GM19193 (cell line): ENCODE data around the gene AACS.

Source experiments
- POLR2A ChIP-seq: IDR thresholded peaks from 4 replicates; pipeline ENCODE4 v1.6.1; 2011; ENCODE audit not compliant: insufficient read depth, insufficient read length; ENCODE audit errors: extremely low read depth

The AACS gene, protein sequence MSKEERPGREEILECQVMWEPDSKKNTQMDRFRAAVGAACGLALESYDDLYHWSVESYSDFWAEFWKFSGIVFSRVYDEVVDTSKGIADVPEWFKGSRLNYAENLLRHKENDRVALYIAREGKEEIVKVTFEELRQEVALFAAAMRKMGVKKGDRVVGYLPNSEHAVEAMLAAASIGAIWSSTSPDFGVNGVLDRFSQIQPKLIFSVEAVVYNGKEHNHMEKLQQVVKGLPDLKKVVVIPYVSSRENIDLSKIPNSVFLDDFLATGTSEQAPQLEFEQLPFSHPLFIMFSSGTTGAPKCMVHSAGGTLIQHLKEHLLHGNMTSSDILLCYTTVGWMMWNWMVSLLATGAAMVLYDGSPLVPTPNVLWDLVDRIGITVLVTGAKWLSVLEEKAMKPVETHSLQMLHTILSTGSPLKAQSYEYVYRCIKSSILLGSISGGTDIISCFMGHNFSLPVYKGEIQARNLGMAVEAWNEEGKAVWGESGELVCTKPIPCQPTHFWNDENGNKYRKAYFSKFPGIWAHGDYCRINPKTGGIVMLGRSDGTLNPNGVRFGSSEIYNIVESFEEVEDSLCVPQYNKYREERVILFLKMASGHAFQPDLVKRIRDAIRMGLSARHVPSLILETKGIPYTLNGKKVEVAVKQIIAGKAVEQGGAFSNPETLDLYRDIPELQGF

GRCh38 chr12:125065021-125065918 is at the start of gene AACS:
TSS of gene AACS (plus strand) at chr12:125065435. CDS start at chr12:125065585, 150 bp downstream.
- peak; percentile 69 for TF ChIP-seq POLR2A

- no peak for TF ChIP-seq POLR2A
These were observed 49.4 kb upstream of the AACS start for GRCh38 chr12:125015680-125016310.

DNA sequence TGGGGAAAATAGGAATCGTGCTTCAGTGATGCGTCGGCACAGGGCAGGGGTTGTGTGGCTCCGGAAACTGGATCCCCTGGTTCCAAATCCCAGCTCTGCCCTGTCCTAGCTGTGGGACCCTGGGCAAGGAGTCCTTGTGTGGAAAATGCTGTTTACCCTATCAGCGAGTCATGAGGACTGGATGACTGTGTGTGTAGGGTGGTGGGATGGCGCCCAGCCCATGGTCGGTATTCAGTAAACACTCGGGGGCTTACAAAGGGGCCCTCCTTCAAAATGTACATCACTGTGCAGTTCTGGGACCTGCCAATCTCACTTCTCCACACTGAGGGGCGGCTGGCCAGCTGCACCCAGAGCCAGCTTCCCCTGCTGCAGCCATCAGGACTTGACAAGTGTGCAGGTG is 47.4 kb upstream of the AACS start:
- TF ChIP-seq POLR2A, result no peak

DNA sequence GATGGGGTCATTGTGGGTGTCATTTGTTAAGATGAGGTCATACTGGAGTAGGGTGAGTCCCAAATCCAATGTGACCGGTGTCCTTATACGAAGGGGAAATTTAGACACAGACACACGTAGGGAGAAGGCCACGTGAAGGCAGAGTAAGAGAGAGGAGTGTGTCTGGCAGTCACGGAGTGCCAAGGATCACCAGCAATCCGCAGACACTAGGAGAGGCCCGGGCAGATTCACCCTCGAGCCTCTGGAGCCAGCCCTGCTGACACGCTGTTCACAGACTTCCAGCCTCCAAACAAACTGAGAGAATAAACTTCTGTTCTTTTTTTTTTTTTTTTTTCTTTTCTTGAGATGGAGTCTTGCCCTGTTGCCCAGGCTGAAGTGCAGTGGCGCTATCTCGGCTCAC is 46.9 kb upstream of the AACS start:
- no peak for TF ChIP-seq POLR2A

GRCh38 chr12:125021096-125021495 is 44.1 kb upstream of the AACS start:
- no peak for TF ChIP-seq POLR2A

DNA sequence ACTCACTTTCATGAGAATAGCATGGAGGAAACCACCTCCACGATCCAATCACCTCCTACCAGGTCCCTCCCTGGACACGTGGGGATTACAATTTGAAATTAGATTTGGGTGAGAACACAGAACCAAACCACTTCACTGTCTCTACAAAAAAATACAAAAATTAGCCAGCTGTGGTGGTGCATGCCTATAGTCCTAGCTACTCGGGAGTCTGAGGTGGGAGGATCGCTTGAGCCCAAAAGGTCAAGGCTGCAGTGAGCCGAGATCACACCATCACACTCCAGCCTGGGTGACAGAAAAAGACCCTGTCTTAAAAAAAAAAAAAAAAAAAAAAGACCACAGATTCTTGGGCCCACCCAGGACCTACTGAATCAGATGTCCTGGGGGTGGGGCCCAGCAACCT is 43.5 kb upstream of the AACS start:
- no peak for TF ChIP-seq POLR2A

DNA sequence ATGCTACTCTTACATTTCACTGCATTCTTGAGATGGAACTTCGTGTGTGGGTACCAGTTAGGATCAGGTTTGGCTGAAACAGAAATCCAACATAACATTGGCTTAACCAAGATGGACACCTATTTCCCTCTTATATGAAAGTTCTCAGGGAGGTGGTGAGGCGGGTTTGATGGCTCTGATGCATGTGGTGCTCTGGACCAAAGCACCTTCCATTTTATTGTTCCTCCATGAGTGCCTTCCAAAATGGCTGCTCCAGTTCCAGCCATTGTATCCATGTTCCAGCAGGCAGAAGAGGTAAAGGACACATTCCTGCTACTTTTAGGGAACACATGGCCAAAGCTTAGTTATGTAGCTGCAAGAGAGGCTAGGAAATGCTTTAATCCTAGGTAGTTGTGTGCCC is 42.2 kb upstream of the AACS start:
- no peak for TF ChIP-seq POLR2A

- TF ChIP-seq POLR2A, result no peak
These were observed 40.2 kb upstream of the AACS start for GRCh38 chr12:125024949-125025563.

GRCh38 chr12:125025606-125026235 is 39.5 kb upstream of the AACS start:
- no peak for TF ChIP-seq POLR2A

DNA sequence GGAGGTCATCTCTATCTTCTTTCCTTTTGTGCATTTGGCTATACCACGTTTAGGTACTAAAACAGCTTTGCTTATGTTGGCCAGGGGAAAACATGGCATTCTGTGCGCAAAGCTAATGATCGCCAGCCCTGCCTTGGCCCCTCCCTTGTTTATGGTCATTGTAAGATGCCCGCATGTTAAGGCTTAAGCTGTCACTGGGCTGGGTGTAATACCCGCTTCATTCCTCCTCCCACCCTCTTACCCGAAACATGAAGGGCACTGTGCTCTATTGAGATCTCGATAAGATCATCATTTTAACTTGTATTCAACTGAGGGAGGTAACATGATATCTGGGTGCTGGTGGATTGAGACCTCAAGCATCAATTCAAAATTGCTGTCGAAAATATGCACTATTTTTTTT is 37.1 kb upstream of the AACS start:
- no peak for TF ChIP-seq POLR2A

DNA sequence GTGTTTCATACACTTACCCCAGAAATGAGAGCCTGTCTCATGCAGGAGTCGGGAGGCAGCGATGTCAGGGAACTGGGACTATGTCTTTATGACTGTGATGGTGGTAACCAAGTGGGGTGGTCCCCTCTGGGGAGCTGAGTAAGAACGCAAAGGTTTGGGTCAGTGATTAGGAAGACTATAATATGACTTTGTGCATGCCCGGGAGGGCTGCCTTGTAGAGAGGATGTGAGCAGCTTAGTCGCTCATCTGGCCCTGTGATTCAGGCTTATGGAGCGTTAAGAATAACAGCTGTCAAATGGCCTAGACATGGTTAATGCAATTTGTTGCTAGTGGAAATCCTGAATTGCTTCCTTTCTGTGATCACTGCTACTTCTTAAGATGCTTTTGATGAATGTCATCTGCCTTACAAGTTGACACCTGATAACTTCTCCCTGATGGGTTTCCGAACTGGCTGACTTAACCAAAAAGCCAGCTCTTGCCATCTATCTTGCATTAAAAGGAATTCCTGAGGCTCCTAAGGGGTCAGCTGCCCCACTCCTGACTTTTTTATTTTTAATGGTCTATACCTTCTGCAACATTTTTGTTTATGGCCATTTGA is 35.4 kb upstream of the AACS start:
- no peak for TF ChIP-seq POLR2A

- no peak for TF ChIP-seq POLR2A
These were observed 32.6 kb upstream of the AACS start for GRCh38 chr12:125032466-125033152.

- TF ChIP-seq POLR2A, result no peak
These were observed 31.9 kb upstream of the AACS start for GRCh38 chr12:125033288-125033687.

DNA sequence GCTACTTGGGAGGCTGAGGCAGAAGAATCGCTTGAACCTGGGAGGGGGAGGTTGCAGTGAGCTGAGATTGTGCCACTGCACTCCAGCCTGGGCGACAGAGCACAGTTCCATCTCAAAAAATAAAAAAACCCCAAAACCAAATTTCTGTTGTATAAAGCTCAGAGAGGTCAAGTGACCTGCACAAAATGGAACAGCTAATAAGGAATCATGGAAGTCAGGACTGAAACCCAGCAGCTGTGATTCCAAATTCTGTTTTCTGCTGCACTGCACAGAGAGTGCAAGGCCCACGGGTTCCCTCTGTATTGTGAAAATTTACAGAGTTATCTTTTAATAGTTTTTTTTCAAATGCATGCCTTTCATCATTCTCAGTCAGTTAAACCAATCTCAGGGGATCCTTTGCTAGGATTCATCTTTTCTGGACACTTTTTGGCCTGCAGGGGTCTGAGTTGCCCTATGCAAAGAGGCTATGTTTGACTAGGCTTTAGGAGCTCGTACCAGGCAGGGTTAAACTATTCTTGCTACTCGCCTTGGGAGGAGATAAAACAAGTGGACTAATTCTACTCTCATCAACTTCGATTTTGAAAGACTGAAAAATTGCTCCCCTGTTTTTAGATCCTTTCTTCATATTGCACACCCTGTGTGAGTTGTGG is 26.1 kb upstream of the AACS start:
- TF ChIP-seq POLR2A, result no peak
